ENCODE results near the gene PRIM2.
"Not testable (repeated sequence)": the region's sequence is repeated elsewhere in the genome, so short reads cannot be mapped to it uniquely, and the experiment has no call there.

PRIM2 gene

GRCh38 chr6:57515845-57516244 is 198.4 kb downstream of the PRIM2 start:
- H3K4me3 ChIP-seq (IDR thresholded peaks at IDR 0.05; ENCODE audit: insufficient read depth, low read depth, low read length); H4K20me1 ChIP-seq (ENCODE audit: insufficient read depth); H3K9ac ChIP-seq; H3K36me3 ChIP-seq (ENCODE audit: insufficient read depth); H3K79me2 ChIP-seq (ENCODE audit: insufficient read depth, low read depth); H2AFZ ChIP-seq (ENCODE audit: low read depth); H3K4me2 ChIP-seq; H3K27me3 ChIP-seq (ENCODE audit: insufficient read depth, low read depth); H3K4me1 ChIP-seq (ENCODE audit: low read depth, poor library complexity, severe bottlenecking); H3K27ac ChIP-seq: not testable (repeated sequence)

- H3K4me1 ChIP-seq (ENCODE audit: low read depth, poor library complexity, severe bottlenecking); H3K79me2 ChIP-seq (ENCODE audit: insufficient read depth, low read depth); H3K36me3 ChIP-seq (ENCODE audit: insufficient read depth); H3K27me3 ChIP-seq (ENCODE audit: insufficient read depth, low read depth); H3K4me2 ChIP-seq; H3K27ac ChIP-seq; H4K20me1 ChIP-seq (ENCODE audit: insufficient read depth); H2AFZ ChIP-seq (ENCODE audit: low read depth); H3K4me3 ChIP-seq (IDR thresholded peaks at IDR 0.05; ENCODE audit: insufficient read depth, low read depth, low read length); H3K9ac ChIP-seq: not testable (repeated sequence)
These were observed 199.3 kb downstream of the PRIM2 start for GRCh38 chr6:57516776-57517175.

- not testable (repeated sequence) for H3K27me3 ChIP-seq (ENCODE audit: insufficient read depth, low read depth); H3K4me1 ChIP-seq (ENCODE audit: low read depth, poor library complexity, severe bottlenecking); H3K36me3 ChIP-seq (ENCODE audit: insufficient read depth); H3K4me2 ChIP-seq; H3K79me2 ChIP-seq (ENCODE audit: insufficient read depth, low read depth); H3K27ac ChIP-seq; H4K20me1 ChIP-seq (ENCODE audit: insufficient read depth); H3K9ac ChIP-seq; H3K4me3 ChIP-seq (IDR thresholded peaks at IDR 0.05; ENCODE audit: insufficient read depth, low read depth, low read length); H2AFZ ChIP-seq (ENCODE audit: low read depth)
These were observed 201.8 kb downstream of the PRIM2 start for GRCh38 chr6:57519198-57519597.

GRCh38 chr6:57521085-57521484 is 203.7 kb downstream of the PRIM2 start:
- H2AFZ ChIP-seq (ENCODE audit: low read depth); H4K20me1 ChIP-seq (ENCODE audit: insufficient read depth); H3K4me2 ChIP-seq; H3K79me2 ChIP-seq (ENCODE audit: insufficient read depth, low read depth); H3K4me1 ChIP-seq (ENCODE audit: low read depth, poor library complexity, severe bottlenecking); H3K4me3 ChIP-seq (IDR thresholded peaks at IDR 0.05; ENCODE audit: insufficient read depth, low read depth, low read length); H3K36me3 ChIP-seq (ENCODE audit: insufficient read depth); H3K27ac ChIP-seq; H3K9ac ChIP-seq; H3K27me3 ChIP-seq (ENCODE audit: insufficient read depth, low read depth): not testable (repeated sequence)

- not testable (repeated sequence) for H3K4me3 ChIP-seq (IDR thresholded peaks at IDR 0.05; ENCODE audit: insufficient read depth, low read depth, low read length); H3K4me2 ChIP-seq; H3K36me3 ChIP-seq (ENCODE audit: insufficient read depth); H4K20me1 ChIP-seq (ENCODE audit: insufficient read depth); H3K27ac ChIP-seq; H3K27me3 ChIP-seq (ENCODE audit: insufficient read depth, low read depth); H3K4me1 ChIP-seq (ENCODE audit: low read depth, poor library complexity, severe bottlenecking); H3K79me2 ChIP-seq (ENCODE audit: insufficient read depth, low read depth); H2AFZ ChIP-seq (ENCODE audit: low read depth); H3K9ac ChIP-seq
These were observed 205.8 kb downstream of the PRIM2 start for GRCh38 chr6:57523221-57523620.

- H3K4me3 ChIP-seq (IDR thresholded peaks at IDR 0.05; ENCODE audit: insufficient read depth, low read depth, low read length); H3K4me2 ChIP-seq; H3K27me3 ChIP-seq (ENCODE audit: insufficient read depth, low read depth); H3K9ac ChIP-seq; H3K79me2 ChIP-seq (ENCODE audit: insufficient read depth, low read depth); H3K4me1 ChIP-seq (ENCODE audit: low read depth, poor library complexity, severe bottlenecking); H2AFZ ChIP-seq (ENCODE audit: low read depth); H3K36me3 ChIP-seq (ENCODE audit: insufficient read depth); H4K20me1 ChIP-seq (ENCODE audit: insufficient read depth); H3K27ac ChIP-seq: not testable (repeated sequence)
These were observed 212.3 kb downstream of the PRIM2 start for GRCh38 chr6:57529755-57530154.

- not testable (repeated sequence) for H3K9ac ChIP-seq; H3K79me2 ChIP-seq (ENCODE audit: insufficient read depth, low read depth); H2AFZ ChIP-seq (ENCODE audit: low read depth); H3K4me3 ChIP-seq (IDR thresholded peaks at IDR 0.05; ENCODE audit: insufficient read depth, low read depth, low read length); H3K27ac ChIP-seq; H3K36me3 ChIP-seq (ENCODE audit: insufficient read depth); H3K4me2 ChIP-seq; H3K4me1 ChIP-seq (ENCODE audit: low read depth, poor library complexity, severe bottlenecking); H4K20me1 ChIP-seq (ENCODE audit: insufficient read depth); H3K27me3 ChIP-seq (ENCODE audit: insufficient read depth, low read depth)
These were observed 215.2 kb downstream of the PRIM2 start for GRCh38 chr6:57532660-57533059.

- not testable (repeated sequence) for H3K4me1 ChIP-seq (ENCODE audit: low read depth, poor library complexity, severe bottlenecking); H3K4me3 ChIP-seq (IDR thresholded peaks at IDR 0.05; ENCODE audit: insufficient read depth, low read depth, low read length); H3K36me3 ChIP-seq (ENCODE audit: insufficient read depth)
These were observed 217.7 kb downstream of the PRIM2 start for GRCh38 chr6:57535121-57535520.

More at GRCh38 chr6:57535121-57535520, 217.7 kb downstream of the PRIM2 start:
- H4K20me1 ChIP-seq (ENCODE audit: insufficient read depth); H2AFZ ChIP-seq (ENCODE audit: low read depth); H3K9ac ChIP-seq; H3K27me3 ChIP-seq (ENCODE audit: insufficient read depth, low read depth); H3K27ac ChIP-seq; H3K4me2 ChIP-seq; H3K79me2 ChIP-seq (ENCODE audit: insufficient read depth, low read depth): not testable (repeated sequence)
